ENCODE results near the gene LEF1. TPM values are rescaled to one million over a fixed set of nuclear protein-coding genes. Genes with fewer than 3 reads are reported as not detected.
A peak's percentile ranks its signal among the peaks of the same experiment; 100 is the strongest.

Gene LEF1
- total RNA-seq, 1 experiment from 2014 or later, result 0.54 TPM

DNA sequence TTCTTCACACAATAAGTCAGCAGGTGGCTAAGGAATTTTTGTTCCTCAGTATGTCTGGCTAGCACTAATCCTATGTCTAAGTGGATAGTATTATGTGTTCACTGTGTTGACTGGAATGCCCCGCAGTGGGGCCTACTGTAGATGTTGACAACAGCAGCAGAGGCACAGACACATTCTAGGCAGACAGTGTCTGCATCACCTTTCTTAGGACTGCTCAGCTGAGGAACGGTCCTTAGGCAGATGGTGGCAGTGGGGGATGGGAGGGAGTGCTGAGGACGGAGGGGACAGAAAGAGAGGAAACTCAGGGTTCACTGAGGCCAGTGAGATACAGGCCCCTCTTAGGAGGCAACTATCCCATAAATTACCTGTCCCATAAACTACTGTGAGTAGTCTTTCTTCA lies 44.6 kb upstream of the LEF1 start:
- no peak for TF ChIP-seq SIN3A (IDR thresholded peaks at IDR 0.05; ENCODE audit: borderline replicate concordance, insufficient read depth, low read depth, low read length)
- TF ChIP-seq, protein P1, sequence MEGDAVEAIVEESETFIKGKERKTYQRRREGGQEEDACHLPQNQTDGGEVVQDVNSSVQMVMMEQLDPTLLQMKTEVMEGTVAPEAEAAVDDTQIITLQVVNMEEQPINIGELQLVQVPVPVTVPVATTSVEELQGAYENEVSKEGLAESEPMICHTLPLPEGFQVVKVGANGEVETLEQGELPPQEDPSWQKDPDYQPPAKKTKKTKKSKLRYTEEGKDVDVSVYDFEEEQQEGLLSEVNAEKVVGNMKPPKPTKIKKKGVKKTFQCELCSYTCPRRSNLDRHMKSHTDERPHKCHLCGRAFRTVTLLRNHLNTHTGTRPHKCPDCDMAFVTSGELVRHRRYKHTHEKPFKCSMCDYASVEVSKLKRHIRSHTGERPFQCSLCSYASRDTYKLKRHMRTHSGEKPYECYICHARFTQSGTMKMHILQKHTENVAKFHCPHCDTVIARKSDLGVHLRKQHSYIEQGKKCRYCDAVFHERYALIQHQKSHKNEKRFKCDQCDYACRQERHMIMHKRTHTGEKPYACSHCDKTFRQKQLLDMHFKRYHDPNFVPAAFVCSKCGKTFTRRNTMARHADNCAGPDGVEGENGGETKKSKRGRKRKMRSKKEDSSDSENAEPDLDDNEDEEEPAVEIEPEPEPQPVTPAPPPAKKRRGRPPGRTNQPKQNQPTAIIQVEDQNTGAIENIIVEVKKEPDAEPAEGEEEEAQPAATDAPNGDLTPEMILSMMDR (IDR thresholded peaks at IDR 0.05), result no peak
- TF ChIP-seq POLR2AphosphoS5 (IDR thresholded peaks at IDR 0.05; ENCODE audit: low read depth, low read length), result no peak
- TF ChIP-seq TCF7L2 (IDR thresholded peaks at IDR 0.05; ENCODE audit: low read depth, low read length), result no peak
- Histone ChIP-seq H3K27me3 (ENCODE audit: control insufficient read depth, insufficient read depth, low read length) (0 out of 2 replicates have a peak, but pooled peaks cover 2% of the 10 kb centered on the region), H3K4me3 (ENCODE audit: low read depth in 2 of 2, low read length in 2 of 2) (no peak overlapping the region), H3K27ac (ENCODE audit: low read length) (no peak overlapping the region), H3K36me3 (ENCODE audit: control insufficient read depth, insufficient read depth, low read length) (no peaks in the 10 kb centered on the region), H3K9me3 (ENCODE audit: control insufficient read depth, insufficient read depth, low read depth, low read length) (no peaks in the 10 kb centered on the region), H3K4me1 (ENCODE audit: control insufficient read depth, insufficient read depth, low read length) (no peaks in the 10 kb centered on the region)
- POLR2A ChIA-PET, result no interaction called here
- DNase-seq (ENCODE audit: low read depth, low spot score) (no peak), ATAC-seq (no peak)
- intact Hi-C loops (cut with micrococcal nuclease; ENCODE audit: unreplicated experiment), result no loop called here
- CTCF ChIA-PET, result no interaction called here
- no TSS peak for BruUV-seq (replicated peaks)
- in situ Hi-C loops (cut with HindIII; ENCODE audit: low pct_unique_long_range_greater_than_20kb, low sequenced_read_pairs), result no loop called here

DNA sequence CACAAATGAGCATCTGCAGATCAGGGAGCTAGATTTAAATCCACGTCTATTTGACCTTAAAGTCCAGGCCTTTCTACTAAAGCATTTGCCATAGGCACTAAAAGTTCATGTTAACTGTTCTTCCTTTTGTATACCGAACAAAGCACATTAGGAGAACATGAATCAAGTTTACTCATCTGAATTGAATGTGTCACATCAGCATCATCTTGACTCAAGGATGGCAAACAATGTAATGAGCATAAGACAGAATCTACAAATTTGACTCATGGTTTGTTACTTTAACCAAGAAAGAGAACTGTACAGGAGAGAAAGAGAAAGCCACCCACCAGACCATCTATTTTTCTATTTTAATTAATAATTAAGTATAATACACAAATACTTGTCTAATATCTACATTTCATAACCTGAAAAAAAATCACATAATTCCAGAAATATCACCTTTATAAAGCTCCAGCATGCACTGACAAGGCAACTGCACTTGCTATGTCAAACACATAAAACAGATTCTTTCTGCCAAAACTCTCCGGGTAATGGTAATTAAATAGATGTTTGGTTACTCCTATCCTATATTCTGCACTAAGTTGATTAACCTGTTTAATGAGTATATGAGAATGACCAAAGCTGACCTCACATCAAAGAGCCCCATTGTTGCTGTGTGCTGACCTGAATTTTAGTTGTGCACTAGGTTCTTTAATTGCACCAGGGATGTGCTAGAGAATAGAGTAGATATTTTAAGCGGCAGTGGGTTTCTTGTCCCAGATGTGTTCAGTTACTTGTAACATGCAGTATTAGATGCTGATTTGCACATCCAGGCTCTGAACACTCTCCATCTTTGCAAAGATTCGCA lies 42.5 kb upstream of the LEF1 start:
- 0 out of 2 replicates have a peak, but pooled peaks cover 2% of the 10 kb centered on the region for H3K27me3 ChIP-seq (ENCODE audit: control insufficient read depth, insufficient read depth, low read length)
- H3K4me1 ChIP-seq (ENCODE audit: control insufficient read depth, insufficient read depth, low read length), result no peaks in the 10 kb centered on the region
- intact Hi-C loops (cut with micrococcal nuclease; ENCODE audit: unreplicated experiment) (no loop called here), in situ Hi-C loops (cut with HindIII; ENCODE audit: low pct_unique_long_range_greater_than_20kb, low sequenced_read_pairs) (no loop called here)
- no peak overlapping the region for H3K4me3 ChIP-seq (ENCODE audit: low read depth in 2 of 2, low read length in 2 of 2)
- BruUV-seq (replicated peaks), result no TSS peak
- DNase-seq (ENCODE audit: low read depth, low spot score) (peak; percentile 38), ATAC-seq (no peak)
- no peak for TF ChIP-seq POLR2AphosphoS5 (IDR thresholded peaks at IDR 0.05; ENCODE audit: low read depth, low read length)
- H3K36me3 ChIP-seq (ENCODE audit: control insufficient read depth, insufficient read depth, low read length), result no peaks in the 10 kb centered on the region
- no peak overlapping the region for H3K27ac ChIP-seq (ENCODE audit: low read length)
- CTCF ChIA-PET, result no interaction called here
- POLR2A ChIA-PET, result no interaction called here
- no peaks in the 10 kb centered on the region for H3K9me3 ChIP-seq (ENCODE audit: control insufficient read depth, insufficient read depth, low read depth, low read length)

DNA sequence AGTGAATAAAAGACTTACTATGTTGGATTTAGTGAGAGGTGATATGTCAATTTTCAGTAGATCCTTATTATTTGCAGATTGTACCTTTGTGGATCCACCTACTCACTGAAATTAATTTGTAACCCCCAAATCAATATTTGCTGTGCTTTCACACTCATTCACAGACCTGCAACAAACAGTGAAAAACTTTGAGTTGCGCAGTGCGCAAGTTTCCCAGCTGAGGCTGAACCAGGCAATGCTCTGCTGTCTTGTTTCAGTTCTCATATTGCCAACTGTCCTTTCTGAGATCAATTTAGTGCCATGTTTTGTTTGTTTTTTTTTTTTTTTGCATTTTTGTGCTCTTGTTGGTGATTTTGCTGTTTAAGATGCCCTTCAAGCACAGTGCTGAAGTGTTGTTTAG lies 40.8 kb upstream of the LEF1 start:
- intact Hi-C loops (cut with micrococcal nuclease; ENCODE audit: unreplicated experiment) (no loop called here), in situ Hi-C loops (cut with HindIII; ENCODE audit: low pct_unique_long_range_greater_than_20kb, low sequenced_read_pairs) (no loop called here)
- H3K27me3 ChIP-seq (ENCODE audit: control insufficient read depth, insufficient read depth, low read length), result 0 out of 2 replicates have a peak, but pooled peaks cover 2% of the 10 kb centered on the region
- BruUV-seq (replicated peaks), result no TSS peak
- H3K36me3 ChIP-seq (ENCODE audit: control insufficient read depth, insufficient read depth, low read length), result no peaks in the 10 kb centered on the region
- TF ChIP-seq POLR2AphosphoS5 (IDR thresholded peaks at IDR 0.05; ENCODE audit: low read depth, low read length) (no peak), SIN3A (IDR thresholded peaks at IDR 0.05; ENCODE audit: borderline replicate concordance, insufficient read depth, low read depth, low read length) (no peak), TCF7L2 (IDR thresholded peaks at IDR 0.05; ENCODE audit: low read depth, low read length) (no peak)
- TF ChIP-seq, protein P1 (IDR thresholded peaks at IDR 0.05), result no peak
- TF ChIP-seq, protein P2, sequence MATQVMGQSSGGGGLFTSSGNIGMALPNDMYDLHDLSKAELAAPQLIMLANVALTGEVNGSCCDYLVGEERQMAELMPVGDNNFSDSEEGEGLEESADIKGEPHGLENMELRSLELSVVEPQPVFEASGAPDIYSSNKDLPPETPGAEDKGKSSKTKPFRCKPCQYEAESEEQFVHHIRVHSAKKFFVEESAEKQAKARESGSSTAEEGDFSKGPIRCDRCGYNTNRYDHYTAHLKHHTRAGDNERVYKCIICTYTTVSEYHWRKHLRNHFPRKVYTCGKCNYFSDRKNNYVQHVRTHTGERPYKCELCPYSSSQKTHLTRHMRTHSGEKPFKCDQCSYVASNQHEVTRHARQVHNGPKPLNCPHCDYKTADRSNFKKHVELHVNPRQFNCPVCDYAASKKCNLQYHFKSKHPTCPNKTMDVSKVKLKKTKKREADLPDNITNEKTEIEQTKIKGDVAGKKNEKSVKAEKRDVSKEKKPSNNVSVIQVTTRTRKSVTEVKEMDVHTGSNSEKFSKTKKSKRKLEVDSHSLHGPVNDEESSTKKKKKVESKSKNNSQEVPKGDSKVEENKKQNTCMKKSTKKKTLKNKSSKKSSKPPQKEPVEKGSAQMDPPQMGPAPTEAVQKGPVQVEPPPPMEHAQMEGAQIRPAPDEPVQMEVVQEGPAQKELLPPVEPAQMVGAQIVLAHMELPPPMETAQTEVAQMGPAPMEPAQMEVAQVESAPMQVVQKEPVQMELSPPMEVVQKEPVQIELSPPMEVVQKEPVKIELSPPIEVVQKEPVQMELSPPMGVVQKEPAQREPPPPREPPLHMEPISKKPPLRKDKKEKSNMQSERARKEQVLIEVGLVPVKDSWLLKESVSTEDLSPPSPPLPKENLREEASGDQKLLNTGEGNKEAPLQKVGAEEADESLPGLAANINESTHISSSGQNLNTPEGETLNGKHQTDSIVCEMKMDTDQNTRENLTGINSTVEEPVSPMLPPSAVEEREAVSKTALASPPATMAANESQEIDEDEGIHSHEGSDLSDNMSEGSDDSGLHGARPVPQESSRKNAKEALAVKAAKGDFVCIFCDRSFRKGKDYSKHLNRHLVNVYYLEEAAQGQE (IDR thresholded peaks at IDR 0.05; ENCODE audit: insufficient read depth in 1 of 2, low read depth in 2 of 2, low read length in 1 of 2), result no peak
- H3K4me3 ChIP-seq (ENCODE audit: low read depth in 2 of 2, low read length in 2 of 2), result no peak overlapping the region
- no peak for ATAC-seq
- H3K4me1 ChIP-seq (ENCODE audit: control insufficient read depth, insufficient read depth, low read length), result no peaks in the 10 kb centered on the region
- H3K9me3 ChIP-seq (ENCODE audit: control insufficient read depth, insufficient read depth, low read depth, low read length), result no peaks in the 10 kb centered on the region
- POLR2A ChIA-PET, result no interaction called here
- CTCF ChIA-PET, result no interaction called here
- H3K27ac ChIP-seq (ENCODE audit: low read length), result no peak overlapping the region
- no peak for DNase-seq (ENCODE audit: low read depth, low spot score)
